Measurements from ENCODE around the gene ZNF407.

DNA sequence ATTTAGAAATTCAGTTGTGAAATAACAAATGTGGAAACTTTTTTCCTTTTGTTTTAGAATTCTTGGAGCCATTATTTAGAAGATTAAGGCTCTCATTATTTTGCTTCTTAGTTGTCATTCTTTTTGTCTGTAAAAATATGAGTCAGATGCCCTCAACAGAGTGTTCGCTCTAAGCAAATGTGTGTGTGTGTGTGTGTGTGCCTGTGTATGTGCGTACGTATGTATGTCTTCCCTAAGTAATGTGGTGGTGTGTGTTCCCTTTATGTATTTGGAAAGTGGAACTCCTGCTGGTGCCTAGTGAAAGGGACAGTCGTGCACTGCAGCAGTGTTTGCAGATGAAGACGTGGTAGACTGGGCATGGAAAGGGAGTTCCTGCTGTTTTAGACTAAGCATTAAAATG is 27.5 kb downstream of the ZNF407 start:
- TF ChIP-seq POLR2A (IDR thresholded peaks at IDR 0.05; ENCODE audit: borderline replicate concordance, extremely low read depth, insufficient read depth, insufficient read length) (no peak), RAD21 (IDR thresholded peaks at IDR 0.05; ENCODE audit: low read depth) (no peak), EZH2 (IDR thresholded peaks at IDR 0.05) (no peak), POLR2AphosphoS5 (IDR thresholded peaks at IDR 0.05; ENCODE audit: low read depth, low read length) (no peak), ELF1 (IDR thresholded peaks at IDR 0.05; ENCODE audit: borderline replicate concordance, low read depth) (no peak), EGR1 (IDR thresholded peaks at IDR 0.05; ENCODE audit: low read depth) (no peak), SP1 (IDR thresholded peaks at IDR 0.05; ENCODE audit: low read depth) (no peak), CEBPB (IDR thresholded peaks at IDR 0.05; ENCODE audit: low read depth) (no peak), TCF7L2 (IDR thresholded peaks at IDR 0.05; ENCODE audit: borderline replicate concordance, extremely low read depth, insufficient read depth, insufficient read length) (no peak), FOSL1 (IDR thresholded peaks at IDR 0.05; ENCODE audit: low read depth) (no peak), YY1 (IDR thresholded peaks at IDR 0.05; ENCODE audit: extremely low read depth, insufficient replicate concordance, low read depth, low read length) (no peak)
- TF ChIP-seq, protein P1, sequence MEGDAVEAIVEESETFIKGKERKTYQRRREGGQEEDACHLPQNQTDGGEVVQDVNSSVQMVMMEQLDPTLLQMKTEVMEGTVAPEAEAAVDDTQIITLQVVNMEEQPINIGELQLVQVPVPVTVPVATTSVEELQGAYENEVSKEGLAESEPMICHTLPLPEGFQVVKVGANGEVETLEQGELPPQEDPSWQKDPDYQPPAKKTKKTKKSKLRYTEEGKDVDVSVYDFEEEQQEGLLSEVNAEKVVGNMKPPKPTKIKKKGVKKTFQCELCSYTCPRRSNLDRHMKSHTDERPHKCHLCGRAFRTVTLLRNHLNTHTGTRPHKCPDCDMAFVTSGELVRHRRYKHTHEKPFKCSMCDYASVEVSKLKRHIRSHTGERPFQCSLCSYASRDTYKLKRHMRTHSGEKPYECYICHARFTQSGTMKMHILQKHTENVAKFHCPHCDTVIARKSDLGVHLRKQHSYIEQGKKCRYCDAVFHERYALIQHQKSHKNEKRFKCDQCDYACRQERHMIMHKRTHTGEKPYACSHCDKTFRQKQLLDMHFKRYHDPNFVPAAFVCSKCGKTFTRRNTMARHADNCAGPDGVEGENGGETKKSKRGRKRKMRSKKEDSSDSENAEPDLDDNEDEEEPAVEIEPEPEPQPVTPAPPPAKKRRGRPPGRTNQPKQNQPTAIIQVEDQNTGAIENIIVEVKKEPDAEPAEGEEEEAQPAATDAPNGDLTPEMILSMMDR (IDR thresholded peaks at IDR 0.05 in 2 of 3, conservative IDR thresholded peaks at IDR 0.05 in 1 of 3; ENCODE audit: borderline replicate concordance in 1 of 3, insufficient read depth in 1 of 3, low read depth in 2 of 3, low read length in 2 of 3): no peak
- TF ChIP-seq, protein P2, sequence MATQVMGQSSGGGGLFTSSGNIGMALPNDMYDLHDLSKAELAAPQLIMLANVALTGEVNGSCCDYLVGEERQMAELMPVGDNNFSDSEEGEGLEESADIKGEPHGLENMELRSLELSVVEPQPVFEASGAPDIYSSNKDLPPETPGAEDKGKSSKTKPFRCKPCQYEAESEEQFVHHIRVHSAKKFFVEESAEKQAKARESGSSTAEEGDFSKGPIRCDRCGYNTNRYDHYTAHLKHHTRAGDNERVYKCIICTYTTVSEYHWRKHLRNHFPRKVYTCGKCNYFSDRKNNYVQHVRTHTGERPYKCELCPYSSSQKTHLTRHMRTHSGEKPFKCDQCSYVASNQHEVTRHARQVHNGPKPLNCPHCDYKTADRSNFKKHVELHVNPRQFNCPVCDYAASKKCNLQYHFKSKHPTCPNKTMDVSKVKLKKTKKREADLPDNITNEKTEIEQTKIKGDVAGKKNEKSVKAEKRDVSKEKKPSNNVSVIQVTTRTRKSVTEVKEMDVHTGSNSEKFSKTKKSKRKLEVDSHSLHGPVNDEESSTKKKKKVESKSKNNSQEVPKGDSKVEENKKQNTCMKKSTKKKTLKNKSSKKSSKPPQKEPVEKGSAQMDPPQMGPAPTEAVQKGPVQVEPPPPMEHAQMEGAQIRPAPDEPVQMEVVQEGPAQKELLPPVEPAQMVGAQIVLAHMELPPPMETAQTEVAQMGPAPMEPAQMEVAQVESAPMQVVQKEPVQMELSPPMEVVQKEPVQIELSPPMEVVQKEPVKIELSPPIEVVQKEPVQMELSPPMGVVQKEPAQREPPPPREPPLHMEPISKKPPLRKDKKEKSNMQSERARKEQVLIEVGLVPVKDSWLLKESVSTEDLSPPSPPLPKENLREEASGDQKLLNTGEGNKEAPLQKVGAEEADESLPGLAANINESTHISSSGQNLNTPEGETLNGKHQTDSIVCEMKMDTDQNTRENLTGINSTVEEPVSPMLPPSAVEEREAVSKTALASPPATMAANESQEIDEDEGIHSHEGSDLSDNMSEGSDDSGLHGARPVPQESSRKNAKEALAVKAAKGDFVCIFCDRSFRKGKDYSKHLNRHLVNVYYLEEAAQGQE (IDR thresholded peaks at IDR 0.05; ENCODE audit: low read depth): no peak
- TF ChIP-seq, protein P3, sequence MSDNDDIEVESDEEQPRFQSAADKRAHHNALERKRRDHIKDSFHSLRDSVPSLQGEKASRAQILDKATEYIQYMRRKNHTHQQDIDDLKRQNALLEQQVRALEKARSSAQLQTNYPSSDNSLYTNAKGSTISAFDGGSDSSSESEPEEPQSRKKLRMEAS (IDR thresholded peaks at IDR 0.05): no peak
